Activated effector memory CD4-positive, alpha-beta T cell treated with Interleukin-2 at 50 U/mL for 16 hours (primary cell): ENCODE data around the gene SPPL3.

Experiments used
- DNase-seq: peaks from one replicate; pipeline ENCODE4 v3.0.0-alpha.2; 2020

SPPL3 gene

DNA sequence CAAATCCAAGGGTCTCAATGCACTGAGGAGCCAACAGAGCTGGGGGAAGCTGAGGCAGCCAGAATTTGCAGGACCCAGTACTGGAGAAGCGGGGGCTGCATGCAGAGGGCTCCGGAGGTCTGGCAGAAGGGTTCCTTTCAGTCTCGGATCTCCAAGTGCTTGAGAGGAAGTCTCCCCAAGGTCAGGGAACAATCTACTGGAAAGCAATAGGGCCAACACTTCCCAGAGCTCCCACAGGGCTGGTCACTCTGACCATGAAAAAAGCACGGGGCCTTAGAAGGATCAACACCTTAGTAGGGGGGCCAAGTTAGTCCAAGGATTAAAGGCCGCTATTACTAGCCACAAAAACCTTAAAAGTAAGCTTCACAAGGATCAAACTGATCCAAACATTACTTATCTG, 31.7 kb downstream of the SPPL3 start:
- DNase-seq = no peak

DNA sequence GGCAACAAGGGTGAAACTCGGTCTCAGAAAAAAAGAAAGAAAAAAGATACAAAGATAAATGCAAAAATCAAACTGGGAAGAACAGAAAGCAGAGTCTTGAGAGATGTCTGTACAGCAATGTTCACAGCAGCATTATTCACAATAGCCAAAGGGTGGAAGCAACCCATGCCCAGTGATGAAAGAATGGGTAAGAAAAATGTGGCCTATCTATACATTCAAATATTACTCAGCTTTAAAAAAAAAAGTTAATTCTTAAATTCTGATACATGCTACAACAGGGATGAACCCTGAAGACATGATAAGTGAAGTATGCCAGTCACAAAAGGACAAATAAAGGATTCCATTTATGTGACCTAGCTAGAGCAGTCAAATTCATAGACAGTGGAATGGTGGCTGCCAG, 33.7 kb downstream of the SPPL3 start:
- DNase-seq = no peak

DNA sequence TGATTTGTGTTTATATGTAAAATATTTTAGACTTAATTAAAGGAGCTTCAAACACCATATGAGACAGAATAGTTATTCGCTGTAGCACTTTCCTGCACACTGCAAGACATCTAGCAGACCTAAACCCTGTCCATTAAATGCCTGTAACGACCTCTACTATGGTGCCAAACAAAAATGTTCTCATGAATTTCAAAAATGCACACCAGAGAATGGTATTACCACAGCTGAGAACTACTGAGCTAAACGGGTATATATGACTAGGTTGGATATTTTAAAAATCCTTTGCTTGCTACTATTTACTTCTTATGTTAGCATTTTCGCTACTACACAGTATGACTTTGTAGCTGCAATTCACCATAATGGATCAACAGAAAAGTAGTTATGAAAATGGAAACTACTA, 34.8 kb downstream of the SPPL3 start:
- DNase-seq = no peak

DNA sequence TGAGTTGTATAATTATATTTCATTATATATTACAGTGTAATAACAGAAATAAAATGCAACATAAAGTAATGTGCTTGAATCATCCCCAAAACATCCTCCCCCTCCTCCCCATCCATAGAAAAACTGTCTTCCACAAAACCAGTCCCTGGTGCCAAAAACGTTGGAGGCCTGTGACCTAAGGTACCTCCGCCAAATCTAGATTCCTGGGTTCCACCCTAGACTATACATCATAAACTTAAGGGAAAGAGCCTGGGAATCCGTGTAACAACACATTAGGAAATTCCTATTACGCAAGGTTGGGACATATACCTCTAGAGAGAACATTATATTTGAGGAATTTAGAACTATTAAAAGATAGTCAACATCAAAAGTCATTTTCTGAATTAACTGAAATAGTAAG, 38.0 kb downstream of the SPPL3 start:
- DNase-seq = no peak

DNA sequence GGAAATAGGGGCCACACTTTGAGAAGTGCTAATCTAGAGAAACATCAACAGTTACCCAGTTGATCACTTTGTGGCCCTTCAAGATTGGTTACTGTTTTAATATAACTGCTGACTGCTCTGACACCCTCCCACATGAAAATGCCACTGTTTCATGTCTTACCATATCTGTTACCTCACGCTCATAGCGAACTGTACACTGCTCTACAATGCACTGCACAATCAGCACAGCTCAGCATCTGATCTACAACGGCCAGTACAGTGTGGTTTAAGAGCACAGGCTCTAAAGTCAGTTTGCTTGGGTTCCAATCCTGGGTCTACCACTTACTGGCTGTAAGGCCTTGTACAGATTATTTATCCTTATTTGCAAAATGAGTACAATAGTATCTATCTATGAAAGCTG, 39.1 kb downstream of the SPPL3 start:
- no peak for DNase-seq

DNA sequence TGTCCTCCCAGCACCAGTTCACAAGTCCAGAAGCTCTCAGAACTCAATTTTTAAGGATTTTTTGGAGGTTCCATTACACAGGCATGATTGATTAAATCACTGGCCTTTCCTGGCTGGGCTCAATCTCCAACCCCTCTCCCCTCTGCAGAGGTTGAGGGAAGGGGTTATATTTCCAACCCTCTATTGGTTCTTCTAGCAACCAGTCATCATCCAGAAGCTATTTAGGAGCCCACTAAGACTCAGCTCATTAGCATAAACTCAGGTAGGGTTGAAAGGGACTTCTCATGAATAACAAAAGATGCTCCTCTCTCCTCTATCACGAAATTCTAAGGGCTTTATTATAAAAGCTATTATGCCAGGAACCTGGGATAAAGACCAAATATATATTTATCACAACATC, 41.5 kb downstream of the SPPL3 start:
- no peak for DNase-seq

DNA sequence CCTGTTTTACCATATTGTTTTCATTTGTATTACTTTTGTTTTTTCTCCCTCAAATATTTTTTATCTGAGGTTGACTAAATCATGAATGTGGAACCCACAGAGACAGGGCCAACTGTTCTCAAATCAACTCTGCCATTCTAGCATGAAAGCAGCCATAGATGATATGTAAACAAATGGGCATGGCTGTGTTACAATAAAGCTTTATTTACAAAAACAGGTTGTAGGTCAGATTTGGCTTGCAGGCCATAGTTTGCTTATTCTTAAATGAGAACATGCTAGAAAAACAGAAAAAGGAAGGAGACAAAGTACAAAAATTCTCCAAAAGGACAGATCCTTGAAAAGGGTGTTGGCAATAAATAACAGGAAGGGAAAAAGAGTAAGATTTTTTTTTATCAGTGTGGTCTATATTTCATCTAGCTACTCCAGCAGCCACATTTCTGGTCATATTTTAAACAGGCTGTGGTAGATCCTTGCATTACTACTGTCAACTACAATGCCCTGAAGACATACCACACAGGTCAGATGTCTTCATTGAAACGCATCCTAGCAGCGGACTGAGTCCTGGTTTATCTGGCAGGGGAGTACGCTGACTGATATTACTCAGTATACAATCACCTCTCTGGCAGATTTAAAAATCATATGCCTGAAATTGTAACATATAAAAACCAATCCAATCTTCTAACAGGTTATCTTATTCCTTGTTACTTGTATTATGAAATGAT, 42.9 kb downstream of the SPPL3 start:
- no peak for DNase-seq

DNA sequence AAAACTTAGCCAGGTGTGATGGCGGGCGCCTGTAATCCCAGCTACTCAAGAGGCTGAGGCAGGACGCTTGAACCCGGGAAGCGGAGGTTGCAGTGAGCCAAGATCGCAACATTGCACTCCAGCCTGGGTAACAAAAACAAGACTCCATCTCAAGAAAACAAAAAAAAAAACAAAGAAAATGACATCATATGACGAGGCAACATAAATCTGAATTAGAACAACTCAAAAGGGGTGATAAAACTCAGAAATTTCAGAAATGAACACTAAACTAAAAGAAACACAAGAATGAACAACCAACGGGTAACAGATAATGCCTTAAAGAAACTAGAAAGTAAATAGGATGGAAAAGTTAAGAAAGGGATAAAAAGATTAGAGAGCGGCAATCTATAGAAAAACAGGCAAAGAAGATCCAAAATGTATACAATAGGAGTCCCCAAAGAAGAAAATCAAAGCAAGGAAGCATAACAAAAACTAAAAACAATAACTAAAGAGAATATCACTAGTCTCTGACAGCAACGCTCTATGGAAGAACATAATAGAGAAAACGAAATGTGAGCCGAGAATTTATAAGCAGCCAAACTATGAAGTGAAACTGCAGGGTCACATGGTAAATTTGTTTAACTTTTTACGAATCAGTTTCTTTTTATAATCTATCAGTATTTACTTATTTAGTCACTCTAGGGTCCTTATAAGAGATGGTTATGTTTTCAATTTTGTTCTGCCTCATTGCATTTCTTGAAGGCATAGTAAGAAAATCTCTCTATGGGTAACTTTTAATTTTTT, 45.7 kb downstream of the SPPL3 start:
- no peak for DNase-seq

DNA sequence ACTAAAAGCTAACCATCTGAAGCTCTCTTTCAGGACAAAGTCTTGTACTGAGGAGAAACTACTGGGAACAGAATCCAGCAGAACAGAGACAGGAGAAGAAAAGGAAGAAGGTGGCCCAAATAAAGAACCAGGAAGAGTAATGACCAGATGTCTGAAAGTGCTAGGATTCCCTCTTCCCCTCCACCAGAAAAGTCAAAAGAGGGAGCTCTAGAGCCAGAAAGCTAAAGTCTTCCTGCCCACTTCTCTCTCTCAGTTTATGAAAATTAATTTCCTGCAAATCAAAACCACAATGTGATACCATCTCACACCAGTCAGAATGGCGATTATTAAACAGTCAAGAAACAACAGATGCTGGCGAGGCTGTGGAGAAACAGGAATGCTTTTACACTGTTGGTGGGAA, 47.2 kb downstream of the SPPL3 start:
- no peak for DNase-seq

DNA sequence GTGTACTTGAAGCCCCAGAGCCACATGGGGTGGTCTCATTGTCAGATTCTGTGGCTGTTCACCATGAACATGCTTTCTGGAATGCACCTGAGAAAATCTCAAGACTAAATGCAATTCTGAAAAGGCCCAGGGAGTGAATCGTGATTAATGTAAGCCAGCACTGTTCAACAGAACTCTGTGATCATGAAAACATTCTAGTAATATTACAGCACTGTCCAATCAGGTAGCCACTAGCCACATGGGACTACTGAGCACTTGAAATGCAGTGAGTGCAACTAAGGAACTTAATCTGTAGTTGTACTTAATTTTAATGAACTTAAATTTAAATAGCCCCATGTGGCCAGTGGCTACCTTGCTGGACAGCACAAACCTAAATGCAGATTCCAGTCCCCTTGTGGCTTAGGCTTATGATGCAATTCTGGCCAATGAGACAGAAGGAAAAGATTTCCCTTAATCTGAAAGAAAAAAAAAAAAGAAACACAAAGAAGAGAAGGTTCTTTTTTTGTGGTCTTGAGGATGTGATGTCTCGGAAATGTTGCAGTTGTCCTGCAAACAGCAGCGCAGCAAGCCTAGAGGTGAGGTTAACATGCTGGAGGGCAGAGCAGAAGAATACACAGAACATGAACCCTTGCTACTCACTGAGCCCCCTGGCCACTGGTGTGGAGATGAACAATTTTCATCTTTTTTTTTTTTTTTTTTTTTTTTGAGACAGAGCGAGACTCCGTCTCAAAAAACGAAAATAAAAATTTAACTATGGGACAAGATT, 48.2 kb downstream of the SPPL3 start:
- DNase-seq = no peak

DNA sequence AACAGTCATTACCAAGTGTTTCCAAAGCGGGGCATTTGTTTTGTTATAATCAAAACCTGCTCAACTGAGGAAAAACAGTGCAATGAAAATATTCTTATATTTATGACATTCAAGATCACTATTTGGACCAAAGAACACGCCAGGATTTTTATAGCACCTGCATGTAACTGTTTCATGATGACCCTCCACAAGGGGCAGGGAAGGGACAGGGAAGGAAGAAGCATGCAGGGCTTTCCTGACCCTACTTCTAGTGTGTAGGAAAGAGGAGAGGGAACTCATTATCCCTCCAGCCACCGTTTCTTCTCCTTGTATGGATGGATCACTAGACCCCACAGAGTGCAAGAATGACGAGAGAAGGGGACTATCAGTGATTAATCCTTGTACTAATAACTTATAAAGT, 49.4 kb downstream of the SPPL3 start:
- no peak for DNase-seq

DNA sequence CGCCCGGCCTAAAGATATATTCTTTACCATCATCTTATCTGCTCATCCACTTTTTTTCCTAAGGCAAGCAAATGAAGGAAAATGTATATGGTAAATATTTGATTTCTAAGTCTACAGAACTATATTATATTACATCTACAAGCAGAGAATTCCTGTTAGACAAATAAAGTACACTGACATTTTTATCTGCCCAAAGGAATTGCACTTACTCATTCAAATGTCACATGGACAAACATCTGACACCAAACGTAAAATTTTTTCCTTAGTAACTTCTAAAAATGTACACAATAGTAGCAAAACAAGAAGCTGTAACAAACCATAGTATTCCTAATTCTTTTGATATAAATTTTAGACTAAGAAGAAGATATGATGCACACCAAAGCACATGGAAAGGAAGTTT, 51.0 kb downstream of the SPPL3 start:
- DNase-seq = no peak

DNA sequence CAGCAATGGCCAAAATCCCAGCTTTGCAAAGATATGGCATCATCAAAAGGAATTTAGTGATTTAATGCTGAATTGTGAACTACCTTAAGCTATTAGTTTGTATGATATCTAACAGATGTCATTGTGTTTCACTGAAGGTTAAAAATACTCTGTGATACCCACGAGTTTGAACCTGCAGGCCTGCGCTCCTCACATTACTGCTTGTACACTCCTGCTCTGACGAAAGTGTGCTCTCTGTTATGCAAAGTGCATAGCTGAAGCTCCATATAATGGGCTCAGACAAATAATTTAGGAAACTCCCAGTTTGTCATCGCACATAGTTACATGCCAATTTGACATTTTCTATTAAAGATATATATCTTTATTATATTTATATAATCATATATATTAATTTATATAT, 52.2 kb downstream of the SPPL3 start:
- no peak for DNase-seq

DNA sequence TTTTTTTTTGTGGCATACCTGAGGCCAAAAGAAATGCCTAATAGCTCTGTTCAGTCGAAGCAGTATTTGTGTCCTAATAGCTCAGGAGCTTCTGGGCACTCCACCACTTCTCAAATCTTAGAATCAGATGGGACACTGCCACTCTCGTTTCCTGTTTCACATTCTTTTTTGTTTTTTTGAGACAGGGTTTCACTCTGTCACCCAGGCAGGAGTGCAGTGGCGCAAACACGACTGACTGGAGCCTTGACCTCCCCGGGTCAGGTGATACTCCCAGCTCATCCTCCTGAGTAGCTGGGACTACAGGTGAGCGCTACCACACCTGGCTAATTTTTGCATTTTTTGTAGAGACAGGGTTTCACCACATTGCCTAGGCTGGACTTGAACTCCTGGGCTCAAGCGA, 52.7 kb downstream of the SPPL3 start:
- DNase-seq = no peak

DNA sequence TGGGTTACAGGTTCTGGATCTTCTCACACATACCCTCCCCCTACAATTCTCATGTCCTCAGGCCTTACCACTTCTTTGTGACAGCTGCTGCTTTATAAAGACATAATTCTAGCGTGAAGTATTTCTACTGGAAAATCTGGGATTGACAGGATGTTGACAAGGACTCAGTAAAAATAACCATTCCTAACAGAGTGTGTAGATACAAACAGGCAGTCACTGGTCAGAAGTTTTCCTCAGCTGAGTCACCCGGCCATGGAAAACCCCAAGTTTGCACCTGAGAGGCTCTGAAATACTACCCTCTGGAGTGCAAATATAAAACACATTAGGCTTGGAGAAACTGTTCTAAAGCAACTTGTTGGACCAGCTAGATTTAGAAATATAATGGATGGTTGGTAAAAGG, 54.4 kb downstream of the SPPL3 start:
- DNase-seq = no peak

DNA sequence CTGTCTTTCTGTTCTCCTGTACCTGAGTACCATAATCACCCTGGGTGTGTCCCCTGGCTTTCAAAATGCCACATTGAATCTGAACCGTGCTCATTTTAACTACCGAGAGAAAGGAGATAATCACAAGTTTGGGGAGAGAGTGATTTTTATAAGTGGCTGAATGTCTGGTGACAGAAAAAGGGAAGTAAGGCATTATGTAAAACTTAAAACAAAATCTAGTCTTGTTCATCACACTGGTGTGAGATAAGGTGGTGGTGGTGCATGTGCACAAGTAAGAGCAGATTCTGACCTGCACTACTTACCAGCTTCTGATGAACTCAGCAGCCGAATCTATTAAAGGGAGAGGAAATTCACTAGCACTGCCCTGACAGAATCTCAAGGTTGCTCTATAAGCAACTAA, 56.3 kb downstream of the SPPL3 start:
- DNase-seq = no peak

DNA sequence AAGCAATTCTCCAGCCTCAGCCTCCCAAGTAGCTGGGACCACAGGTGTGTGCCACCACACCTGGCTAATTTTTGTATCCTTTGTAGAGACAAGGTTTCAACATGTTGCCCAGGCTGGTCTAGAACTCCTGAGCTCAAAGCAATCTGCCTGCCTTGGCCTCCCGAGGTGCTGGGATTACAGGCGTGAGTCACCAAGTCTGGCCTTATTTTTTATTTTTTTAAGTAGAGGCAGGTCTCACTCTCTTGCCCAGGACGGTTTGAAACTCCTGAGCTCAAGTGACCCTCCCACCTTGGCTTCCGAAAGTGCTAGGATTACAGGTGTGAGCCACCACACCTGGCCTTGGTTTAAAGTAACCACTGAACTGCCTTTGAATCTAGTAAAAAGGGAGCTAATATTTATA, 56.8 kb downstream of the SPPL3 start:
- no peak for DNase-seq

DNA sequence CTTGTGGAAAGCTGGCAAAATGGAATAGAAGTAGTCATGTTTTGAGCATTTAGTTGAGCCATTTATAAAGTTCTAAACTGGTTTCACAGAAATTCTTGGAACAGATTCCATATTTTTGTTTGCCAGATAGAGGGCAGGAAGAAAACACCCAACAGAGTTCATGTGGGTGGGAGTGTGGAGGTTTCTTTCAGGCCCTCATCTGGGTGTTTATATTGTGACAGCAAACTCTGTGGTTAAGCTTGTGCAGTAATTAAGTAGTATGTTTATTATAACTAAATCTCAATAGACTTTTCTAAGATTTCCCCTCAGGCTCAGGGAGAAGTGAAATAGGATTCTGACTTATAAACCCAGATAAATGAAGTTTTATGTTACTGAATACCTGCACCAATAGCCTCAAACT, 57.4 kb downstream of the SPPL3 start:
- no peak for DNase-seq

DNA sequence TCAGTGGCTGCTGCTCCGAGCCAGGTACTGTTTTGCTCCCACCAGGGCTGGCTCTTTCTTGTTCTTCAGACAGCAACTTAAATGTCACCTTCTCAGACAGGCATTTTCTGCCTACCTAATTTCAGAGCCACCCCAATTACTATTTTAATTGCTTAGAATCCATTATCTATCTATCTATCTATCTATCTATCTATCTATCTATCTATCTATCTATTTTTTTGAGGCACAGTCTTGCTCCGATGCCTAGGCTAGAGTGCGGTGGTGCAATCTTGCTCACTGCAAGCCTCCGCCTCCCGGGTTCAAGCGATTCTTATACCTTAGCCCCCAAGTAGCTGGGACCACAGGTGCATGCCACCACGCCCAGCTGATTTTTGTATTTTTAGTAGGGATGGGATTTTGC, 58.5 kb downstream of the SPPL3 start:
- no peak for DNase-seq

DNA sequence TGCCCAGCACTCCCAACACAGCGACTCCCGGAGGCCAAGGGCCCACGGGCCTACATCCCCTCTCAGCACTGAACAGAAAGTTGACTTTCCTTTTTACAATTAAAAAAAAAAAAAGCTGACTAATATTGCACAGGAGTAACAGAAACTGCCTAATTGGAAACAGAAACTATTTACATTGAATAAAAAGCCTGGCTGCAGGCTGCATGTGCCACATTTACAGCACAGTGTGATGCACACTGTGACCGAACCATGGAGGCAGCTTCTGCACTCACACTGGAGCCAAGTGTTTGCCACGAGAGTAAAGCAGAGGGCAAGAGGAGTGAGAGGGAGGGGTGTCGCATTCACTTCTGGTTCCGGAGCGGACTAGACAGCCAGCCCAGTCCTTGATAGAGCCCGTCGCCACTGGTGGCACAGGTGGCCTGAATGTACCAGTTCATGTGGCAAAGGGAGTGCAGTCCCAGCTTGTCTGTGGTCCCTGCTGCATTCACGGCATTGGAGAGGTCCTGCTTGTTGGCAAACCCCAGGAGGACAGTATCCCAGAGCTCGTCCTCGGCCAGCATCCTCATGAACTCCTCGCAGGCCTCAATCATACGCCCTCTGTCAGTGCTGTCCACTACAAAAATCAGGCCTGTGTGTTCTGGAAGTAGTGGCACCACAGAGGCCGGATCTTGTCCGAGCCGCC, 59.2 kb downstream of the SPPL3 start:
- DNase-seq = no peak

DNA sequence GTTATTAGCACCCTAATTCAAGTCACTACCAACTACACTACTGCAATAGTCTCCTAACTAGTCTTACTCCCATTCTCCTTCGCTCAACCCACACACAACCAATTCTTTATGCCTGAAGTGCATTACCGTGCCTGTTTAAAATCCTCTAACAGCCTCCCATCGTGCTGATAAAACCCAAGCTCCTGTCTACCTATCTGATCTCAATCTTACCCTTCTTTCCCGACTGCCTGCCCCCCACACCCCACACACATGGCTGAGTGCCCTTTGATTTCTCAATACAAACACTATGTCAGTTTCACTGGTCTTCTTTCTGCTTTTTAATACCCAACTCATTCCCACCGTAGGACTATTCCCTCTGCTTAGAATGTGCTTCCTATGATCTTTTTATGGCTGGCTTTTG, 59.9 kb downstream of the SPPL3 start:
- DNase-seq = no peak

DNA sequence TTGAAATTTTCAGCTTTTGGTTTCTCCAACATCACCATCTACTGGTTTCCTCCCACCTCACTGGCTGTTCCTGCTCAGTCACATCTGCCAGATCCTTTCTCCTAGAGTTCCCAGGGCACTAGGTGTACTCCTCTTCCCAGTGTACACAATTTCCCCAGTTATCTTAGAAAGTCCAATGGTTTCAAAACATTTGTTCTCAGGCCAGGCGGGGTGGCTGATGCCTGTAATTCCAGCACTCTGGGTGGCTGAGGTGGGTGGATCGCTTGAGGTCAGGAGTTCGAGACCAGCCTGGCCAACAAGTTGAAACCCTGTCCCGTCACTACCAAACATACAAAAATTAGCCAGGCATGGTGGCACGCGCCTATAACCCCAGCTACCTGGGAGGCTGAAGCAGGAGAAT, 60.7 kb downstream of the SPPL3 start:
- no peak for DNase-seq

DNA sequence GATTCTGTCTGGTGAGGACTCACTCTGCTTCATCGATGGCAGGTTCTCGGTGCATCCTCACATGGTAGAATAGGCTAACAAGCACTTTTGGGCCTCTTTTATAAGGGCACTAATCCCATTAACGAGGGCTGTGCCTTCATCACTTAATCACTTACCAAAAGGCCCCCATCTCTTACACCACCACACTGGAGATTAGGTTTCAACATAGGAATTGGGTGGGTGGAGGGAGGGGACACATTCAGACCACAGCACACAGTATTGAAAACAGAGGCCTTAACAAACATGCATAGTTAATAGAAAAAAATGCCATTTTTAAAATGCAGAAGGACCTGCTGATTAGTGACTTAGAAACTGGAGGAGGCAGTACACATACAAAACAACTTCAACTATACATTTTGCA, 61.6 kb downstream of the SPPL3 start:
- DNase-seq = no peak

DNA sequence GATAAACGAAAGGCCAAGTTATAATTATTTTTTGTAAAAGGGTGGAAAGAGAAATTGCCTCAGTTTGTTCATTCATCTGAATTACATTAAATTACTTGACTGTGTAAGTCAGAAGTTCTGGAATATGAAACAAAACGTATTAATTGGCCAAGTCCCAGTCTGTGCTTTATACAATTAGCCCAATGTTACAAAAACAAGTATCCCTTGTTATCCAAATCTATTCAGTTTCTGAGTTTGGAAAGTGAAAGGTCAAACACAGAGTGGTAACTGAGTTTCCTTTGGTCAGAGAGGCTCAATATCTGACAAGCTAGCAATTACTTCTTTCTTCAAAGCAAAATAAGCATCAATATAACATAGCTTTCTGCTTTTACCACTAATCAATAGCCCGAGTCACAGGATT, 62.6 kb downstream of the SPPL3 start:
- DNase-seq = no peak
